ENCODE measurements around the gene ABHD2. TPM values are rescaled to one million over a fixed set of nuclear protein-coding genes. Genes with fewer than 3 reads are reported as not detected.

The ABHD2 gene
- total RNA-seq, 1 donor from 2014 or later: 32.9 TPM

DNA sequence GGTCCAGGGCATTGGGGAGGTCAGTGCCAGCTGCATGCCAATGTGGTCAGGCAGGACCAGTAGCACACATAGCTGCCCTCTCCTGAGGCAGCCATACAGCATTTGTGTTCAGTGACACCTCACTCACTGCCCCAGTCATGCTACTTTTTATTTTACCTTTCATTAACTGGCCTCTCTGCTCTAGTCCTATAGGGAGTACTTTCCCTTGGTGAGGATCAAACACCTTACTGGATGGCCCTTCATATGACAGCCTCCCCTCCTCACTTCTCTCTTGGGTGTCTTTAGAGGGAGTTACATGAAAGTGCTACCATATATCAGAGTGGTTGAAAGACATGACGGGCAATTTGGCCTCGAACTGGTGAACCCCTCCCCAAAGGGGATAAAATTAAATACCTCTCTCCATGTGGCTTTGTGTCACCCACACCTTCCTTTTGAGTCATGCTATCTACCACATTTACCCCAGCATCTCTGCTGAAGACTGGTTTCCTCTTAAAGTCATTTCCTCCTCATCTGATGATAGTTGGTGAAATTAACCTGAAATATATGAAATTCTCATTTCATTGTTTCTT is 115.5 kb downstream of the ABHD2 start:
- DNase-seq (ENCODE audit: low read depth): no peak
- no peak overlapping the region for H3K4me3 ChIP-seq (ENCODE audit: low read depth, low read length)
- TF ChIP-seq, protein P1, sequence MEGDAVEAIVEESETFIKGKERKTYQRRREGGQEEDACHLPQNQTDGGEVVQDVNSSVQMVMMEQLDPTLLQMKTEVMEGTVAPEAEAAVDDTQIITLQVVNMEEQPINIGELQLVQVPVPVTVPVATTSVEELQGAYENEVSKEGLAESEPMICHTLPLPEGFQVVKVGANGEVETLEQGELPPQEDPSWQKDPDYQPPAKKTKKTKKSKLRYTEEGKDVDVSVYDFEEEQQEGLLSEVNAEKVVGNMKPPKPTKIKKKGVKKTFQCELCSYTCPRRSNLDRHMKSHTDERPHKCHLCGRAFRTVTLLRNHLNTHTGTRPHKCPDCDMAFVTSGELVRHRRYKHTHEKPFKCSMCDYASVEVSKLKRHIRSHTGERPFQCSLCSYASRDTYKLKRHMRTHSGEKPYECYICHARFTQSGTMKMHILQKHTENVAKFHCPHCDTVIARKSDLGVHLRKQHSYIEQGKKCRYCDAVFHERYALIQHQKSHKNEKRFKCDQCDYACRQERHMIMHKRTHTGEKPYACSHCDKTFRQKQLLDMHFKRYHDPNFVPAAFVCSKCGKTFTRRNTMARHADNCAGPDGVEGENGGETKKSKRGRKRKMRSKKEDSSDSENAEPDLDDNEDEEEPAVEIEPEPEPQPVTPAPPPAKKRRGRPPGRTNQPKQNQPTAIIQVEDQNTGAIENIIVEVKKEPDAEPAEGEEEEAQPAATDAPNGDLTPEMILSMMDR (conservative IDR thresholded peaks at IDR 0.05; ENCODE audit: low read depth, low read length): no peak

DNA sequence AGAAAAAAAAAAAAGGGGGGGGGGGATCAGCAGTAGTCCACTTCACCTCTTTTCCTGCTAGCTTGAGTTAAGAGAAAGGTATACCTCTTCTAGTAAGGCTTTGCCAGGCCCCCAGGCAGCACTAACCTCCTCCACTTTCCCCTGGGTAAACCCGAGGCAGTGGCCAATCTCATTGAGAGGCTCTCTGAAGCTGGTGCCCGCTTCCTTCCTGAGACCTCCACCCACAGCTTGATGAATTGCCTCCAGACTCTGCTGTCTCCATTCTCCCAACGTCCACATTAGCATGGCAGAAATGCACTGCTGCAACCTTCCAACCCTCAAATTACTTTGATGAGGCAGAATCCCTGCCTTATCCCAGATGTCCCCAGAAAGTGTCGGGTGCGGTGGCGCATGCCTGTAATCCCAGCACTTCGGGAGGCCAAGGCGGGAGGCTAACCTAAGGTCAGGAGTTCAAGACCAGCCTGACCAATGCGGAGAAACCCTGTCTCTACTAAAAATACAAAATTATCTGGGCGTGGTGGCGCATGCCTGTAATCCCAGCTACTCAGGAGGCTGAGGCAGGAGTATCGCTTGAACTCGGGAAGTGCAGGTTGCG is 117.8 kb downstream of the ABHD2 start:
- TF ChIP-seq, protein P1 (conservative IDR thresholded peaks at IDR 0.05; ENCODE audit: low read depth, low read length): no peak
- H3K4me3 ChIP-seq (ENCODE audit: low read depth, low read length): no peak overlapping the region
- no peak for DNase-seq (ENCODE audit: low read depth)

DNA sequence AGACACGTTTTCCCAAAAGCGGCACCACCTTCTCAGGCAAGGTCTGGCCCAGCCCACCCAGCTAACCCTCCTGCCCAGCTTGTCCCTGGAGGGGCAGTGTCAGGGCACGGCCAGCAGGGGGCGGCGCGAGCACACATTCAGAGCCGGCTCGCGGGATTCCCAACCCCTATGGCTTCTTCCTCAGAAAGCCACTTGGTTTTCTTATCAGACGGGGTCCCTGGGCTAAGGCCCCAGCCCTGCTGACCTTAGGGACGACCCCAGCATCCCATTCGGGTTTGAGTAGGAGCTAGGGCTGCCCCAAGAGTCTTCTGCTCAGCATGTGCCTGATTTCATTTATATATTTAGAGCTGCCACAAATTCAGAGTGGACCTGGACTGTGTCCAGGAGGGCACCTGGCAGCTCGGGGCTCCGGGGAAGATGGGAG is 118.7 kb downstream of the ABHD2 start:
- peak overlapping the region; percentile 39 for H3K4me3 ChIP-seq (ENCODE audit: low read depth, low read length)
- DNase-seq (ENCODE audit: low read depth): no peak

DNA sequence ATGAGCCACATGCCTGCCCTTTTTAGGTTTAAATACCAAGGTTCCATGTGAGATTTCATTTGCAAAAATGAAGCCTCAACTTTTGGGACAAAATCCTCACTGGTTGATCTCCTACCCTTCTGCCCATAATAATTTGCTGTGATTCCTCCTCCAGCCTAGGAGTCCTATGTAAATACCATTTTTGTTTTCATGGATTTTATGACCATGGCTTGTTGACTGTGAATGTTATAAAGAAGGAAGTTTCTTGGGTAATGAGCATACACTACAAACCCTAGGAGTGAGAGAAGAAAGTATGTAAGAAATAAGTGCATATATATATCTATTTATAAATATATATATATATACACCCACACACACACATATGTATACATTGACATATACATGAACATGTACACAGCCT is 120.0 kb downstream of the ABHD2 start:
- TF ChIP-seq, protein P1 (conservative IDR thresholded peaks at IDR 0.05; ENCODE audit: low read depth, low read length): no peak
- no peak overlapping the region for H3K4me3 ChIP-seq (ENCODE audit: low read depth, low read length)
- DNase-seq (ENCODE audit: low read depth): no peak

More for the DNA sequence above, 118.7 kb downstream of the ABHD2 start:
- TF ChIP-seq, protein P1 (conservative IDR thresholded peaks at IDR 0.05; ENCODE audit: low read depth, low read length): peak; percentile 92

DNA sequence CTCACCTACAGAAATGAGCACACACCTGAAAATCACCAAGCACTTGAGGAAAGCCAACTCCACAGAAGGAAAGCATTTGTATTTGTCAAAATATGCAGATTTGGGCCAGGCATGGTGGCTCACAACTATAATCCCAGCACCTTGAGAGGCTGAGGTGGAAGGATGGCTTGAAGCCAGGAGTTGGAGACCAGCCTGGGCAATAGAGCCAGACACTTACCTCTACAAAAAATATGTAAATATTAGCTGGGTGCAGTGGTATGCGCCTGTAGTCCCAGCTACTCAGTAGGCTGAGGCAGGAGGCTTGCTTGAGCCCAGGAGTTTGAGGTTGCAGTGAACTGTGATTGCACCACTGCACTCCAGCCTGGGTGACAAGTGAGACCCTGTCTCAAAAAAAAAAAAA is 120.8 kb downstream of the ABHD2 start:
- no peak overlapping the region for H3K4me3 ChIP-seq (ENCODE audit: low read depth, low read length)
- TF ChIP-seq, protein P1 (conservative IDR thresholded peaks at IDR 0.05; ENCODE audit: low read depth, low read length): no peak
- DNase-seq (ENCODE audit: low read depth): no peak

DNA sequence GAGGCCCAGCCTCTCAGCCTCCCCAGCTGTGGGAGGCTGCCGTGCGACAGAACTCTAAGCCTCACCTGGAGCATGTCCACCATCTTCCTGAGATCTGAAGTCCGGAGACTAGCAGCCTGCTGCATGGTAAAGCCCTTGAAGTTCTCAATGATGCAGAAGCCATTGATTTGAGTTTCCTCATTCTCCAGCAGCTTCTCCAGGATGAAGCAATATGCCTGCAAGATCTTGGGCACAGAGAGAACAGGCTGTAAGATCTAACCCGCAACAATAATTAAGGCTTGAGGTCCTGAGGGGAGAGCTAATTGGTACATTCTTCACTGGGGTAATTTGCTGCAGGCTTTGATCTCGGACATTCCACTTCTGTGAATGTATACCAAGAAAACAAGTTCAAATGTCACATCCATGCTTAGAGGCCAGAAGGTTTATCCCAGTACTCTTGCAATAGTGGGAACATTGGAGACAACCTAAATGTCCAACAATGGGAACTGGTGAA is 123.5 kb downstream of the ABHD2 start:
- H3K4me3 ChIP-seq (ENCODE audit: low read depth, low read length): no peak overlapping the region
- TF ChIP-seq, protein P1 (conservative IDR thresholded peaks at IDR 0.05; ENCODE audit: low read depth, low read length): no peak
- no peak for DNase-seq (ENCODE audit: low read depth)

DNA sequence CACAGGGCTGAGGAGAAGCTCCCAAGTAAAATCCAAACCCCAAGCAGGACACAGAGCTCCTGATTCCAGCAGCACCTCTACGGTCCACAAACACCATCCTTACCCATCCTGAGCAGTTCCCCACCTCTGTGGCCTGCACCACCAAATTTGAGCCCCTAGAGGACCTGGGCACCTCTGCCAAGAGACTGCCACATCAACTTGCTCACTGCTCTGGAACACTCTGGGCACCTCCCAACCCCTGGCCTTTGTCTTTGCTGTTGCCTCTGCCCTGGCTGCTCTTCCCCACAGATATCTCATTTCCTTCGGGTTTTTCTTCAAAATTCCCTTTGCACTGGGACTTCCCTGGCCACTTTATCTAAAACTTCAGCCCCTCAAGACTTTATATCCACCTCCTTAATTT is 127.4 kb downstream of the ABHD2 start:
- no peak for DNase-seq (ENCODE audit: low read depth)
- TF ChIP-seq, protein P1 (conservative IDR thresholded peaks at IDR 0.05; ENCODE audit: low read depth, low read length): no peak
- no peak overlapping the region for H3K4me3 ChIP-seq (ENCODE audit: low read depth, low read length)

Data from epithelial cell of proximal tubule (primary cell).